ENCODE data around the gene ZNF543. TPM values are rescaled to one million over a fixed set of nuclear protein-coding genes. Genes with fewer than 3 reads are reported as not detected.

ZNF543 gene
- total RNA-seq, 1 donor from 2014 or later: 5.3 TPM

DNA sequence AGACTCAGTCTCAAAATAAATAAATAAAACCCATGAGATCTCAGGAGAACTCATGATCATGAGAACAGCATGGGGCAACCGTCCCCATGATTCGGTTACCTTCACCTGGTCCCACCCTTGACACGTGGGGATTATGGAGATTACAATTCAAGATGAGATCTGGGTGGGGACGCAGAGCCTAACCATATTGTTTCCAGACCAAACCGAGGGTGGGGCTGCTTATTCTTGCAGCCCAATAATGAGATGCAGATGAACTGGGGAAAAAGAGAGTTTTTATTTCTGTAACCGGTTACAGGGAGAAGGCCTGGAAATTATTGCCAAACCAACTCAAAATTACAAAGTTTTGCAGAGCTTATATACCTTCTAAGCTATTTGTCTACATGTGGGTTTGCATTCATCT is 55.9 kb downstream of the ZNF543 start:
- H3K4me3 Mint-ChIP-seq: no peak overlapping the region
- no peak for DNase-seq
- H3K9me3 Mint-ChIP-seq: peaks cover 33% of the 10 kb centered on the region
- intact Hi-C loops (cut with micrococcal nuclease): no loop called here
- no peaks in the 10 kb centered on the region for H3K4me1 Mint-ChIP-seq
- no peaks in the 10 kb centered on the region for H3K27me3 Mint-ChIP-seq
- H3K27ac Mint-ChIP-seq: no peak overlapping the region
- H3K36me3 Mint-ChIP-seq (ENCODE audit: low read depth): peaks cover 69% of the 10 kb centered on the region

DNA sequence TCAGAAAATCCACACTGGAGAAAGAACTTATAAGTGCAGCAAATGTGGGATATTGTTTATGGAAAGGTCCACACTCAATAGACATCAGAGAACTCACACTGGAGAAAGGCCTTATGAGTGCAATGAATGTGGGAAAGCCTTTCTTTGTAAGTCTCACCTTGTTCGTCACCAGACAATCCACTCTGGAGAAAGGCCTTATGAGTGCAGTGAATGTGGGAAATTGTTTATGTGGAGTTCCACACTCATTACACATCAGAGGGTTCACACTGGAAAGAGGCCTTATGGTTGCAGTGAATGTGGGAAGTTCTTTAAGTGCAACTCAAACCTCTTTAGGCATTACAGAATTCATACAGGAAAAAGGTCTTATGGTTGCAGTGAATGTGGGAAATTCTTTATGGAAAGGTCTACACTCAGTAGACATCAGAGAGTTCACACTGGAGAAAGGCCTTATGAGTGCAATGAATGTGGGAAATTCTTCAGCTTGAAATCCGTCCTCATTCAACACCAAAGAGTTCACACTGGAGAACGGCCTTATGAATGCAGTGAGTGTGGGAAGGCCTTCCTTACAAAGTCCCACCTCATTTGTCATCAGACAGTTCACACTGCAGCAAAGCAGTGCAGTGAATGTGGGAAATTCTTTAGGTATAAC is 57.4 kb downstream of the ZNF543 start:
- intact Hi-C loops (cut with micrococcal nuclease): no loop called here
- Mint-ChIP-seq H3K9me3 (peaks cover 26% of the 10 kb centered on the region), H3K4me3 (no peak overlapping the region), H3K4me1 (no peaks in the 10 kb centered on the region), H3K27ac (no peak overlapping the region), H3K27me3 (no peaks in the 10 kb centered on the region), H3K36me3 (ENCODE audit: low read depth) (peaks cover 54% of the 10 kb centered on the region)
- DNase-seq: no peak

Other genes with a start within 250 kb of the ZNF543 start
- gene USP29, start 200.5 kb upstream of the ZNF543 start, total RNA-seq: not detected in 2 replicates
- gene ZIM3, start 175.3 kb upstream of the ZNF543 start, total RNA-seq: not detected in 2 replicates
- not detected in 2 replicates for gene DUXA, start 153.0 kb upstream of the ZNF543 start, total RNA-seq
- gene ZNF264, start 129.0 kb upstream of the ZNF543 start, total RNA-seq: 18.0 and 19.9 TPM in 2 replicates
- gene AURKC, start 89.4 kb upstream of the ZNF543 start, total RNA-seq: 0.33 TPM in 1 of 2 replicates, not detected in the other
- 7.6 and 8.6 TPM in 2 replicates for gene ZNF805, start 79.8 kb upstream of the ZNF543 start, total RNA-seq
- gene ZNF460, start 40.0 kb upstream of the ZNF543 start, total RNA-seq: 42.3 and 49.1 TPM in 2 replicates
- 5.3 and 5.8 TPM in 2 replicates for gene ZNF304, start 30.8 kb downstream of the ZNF543 start, total RNA-seq
- 4.1 and 4.3 TPM in 2 replicates for gene TRAPPC2B, start 43.1 kb downstream of the ZNF543 start, total RNA-seq
- 1.3 and 1.6 TPM in 2 replicates for gene ZNF547, start 43.1 kb downstream of the ZNF543 start, total RNA-seq
- gene ZNF548, start 69.4 kb downstream of the ZNF543 start, total RNA-seq: 10.6 and 12.7 TPM in 2 replicates
- 7.4 and 7.8 TPM in 2 replicates for gene ZNF17, start 90.7 kb downstream of the ZNF543 start, total RNA-seq
- gene ZNF749, start 114.9 kb downstream of the ZNF543 start, total RNA-seq: 22.5 and 26.5 TPM in 2 replicates
- gene VN1R1, start 136.7 kb downstream of the ZNF543 start, total RNA-seq: not detected in 2 replicates
- gene ZNF772, start 157.1 kb downstream of the ZNF543 start, total RNA-seq: 2.5 and 2.8 TPM in 2 replicates
- gene ZNF419, start 167.3 kb downstream of the ZNF543 start, total RNA-seq: 4.6 and 4.9 TPM in 2 replicates
- gene ZNF773, start 179.5 kb downstream of the ZNF543 start, total RNA-seq: 4.9 and 5.1 TPM in 2 replicates
- 4.0 and 4.9 TPM in 2 replicates for gene ZNF549, start 206.9 kb downstream of the ZNF543 start, total RNA-seq
- gene ZNF550, start 239.4 kb downstream of the ZNF543 start, total RNA-seq: 7.4 and 9.3 TPM in 2 replicates